NOMO-1 treated with dmso at 0.1 percent for 144 hours (cell line): ENCODE data around the gene SERPINB2.
"Not testable (repeated sequence)": the region's sequence is repeated elsewhere in the genome, so short reads cannot be mapped to it uniquely, and the experiment has no call there.

Experiments
- DNase-seq: peaks from one replicate; lab custom pipeline; 2025; ENCODE audit not compliant: unreplicated experiment; lab: John Stamatoyannopoulos, UW

Gene SERPINB2

GRCh38 chr18:63930773-63931354 lies 43.4 kb downstream of the SERPINB2 start:
- peak; percentile 59 for DNase-seq

DNA sequence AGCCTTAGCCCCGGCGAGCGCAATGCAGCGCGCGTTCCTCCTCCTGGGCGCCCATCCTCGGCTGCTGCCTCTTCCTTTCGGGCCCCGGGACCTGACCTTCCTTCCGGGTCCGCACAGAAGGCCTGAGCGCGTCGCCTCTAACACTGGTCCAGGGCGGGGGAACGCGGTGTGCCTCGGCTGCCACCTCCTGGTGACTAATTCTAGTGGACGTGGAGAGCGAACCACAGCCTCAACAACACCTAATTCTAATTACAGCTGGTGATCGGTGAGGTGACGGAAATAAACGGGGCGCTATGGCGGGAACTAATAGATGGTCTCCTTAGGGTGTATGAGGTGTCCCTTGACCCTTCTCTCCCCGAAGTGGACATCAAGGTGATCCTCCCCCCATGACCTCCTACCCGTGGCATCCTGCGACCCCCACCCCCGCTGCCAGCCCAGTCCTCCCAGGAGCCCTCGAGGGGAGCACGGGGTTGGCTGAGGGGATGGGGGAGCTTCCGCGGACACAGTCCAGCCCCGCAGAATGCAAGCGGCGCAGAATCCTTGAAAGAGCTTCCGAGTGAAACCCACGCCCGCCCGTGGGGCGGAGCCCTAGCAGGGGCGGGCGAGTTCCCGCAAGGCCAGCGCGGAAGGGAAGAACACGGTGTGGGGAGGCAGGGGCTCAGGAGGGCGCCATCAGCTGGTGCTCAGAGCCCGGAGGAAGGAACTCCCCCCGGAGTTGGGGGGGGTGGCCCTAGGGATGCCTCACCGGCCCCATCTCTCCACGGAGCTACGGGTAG lies 48.8 kb downstream of the SERPINB2 start:
- DNase-seq, result peak; percentile 83

DNA sequence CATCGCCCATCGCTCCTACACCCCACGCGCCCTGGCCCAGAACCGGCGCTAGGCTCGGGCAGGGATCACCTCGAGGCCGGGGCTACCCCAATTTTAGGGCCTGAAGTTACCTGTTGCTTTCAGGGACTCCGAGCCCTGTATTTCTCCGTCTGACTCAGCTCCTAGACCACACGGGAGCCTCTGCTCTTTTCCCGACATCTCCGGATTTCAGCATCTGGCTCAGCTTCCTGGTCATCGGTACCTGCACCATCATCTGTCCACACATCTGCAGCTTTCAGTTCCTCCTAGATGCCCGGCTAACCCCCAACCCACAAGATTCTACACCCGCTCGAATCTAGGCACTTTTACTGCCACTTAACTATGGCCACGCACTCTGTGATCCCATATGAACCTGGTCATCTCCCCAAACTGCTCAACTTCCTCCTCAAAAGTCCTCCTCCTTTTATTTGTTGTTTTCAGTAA lies 49.5 kb downstream of the SERPINB2 start:
- peak; percentile 28 for DNase-seq

DNA sequence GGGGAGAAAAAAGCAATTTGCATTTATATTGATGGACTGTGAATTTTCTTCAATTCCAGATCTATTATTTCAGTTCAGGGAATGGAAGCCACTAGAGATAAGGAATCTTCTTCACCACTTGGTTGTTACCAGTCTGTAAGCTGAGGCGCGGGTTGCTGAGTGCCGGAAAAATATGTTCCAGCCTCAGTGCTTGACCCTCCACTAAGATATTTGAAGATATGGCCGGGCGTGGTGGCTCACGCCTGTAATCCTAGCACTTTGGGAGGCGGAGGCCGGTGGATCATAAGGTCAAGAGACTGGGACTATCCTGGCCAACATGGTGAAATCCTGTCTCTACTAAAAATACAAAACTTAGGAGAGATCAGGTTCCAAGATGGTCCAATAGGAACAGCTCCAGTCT lies 52.5 kb downstream of the SERPINB2 start:
- no peak for DNase-seq

GRCh38 chr18:63940543-63941050 lies 53.1 kb downstream of the SERPINB2 start:
- DNase-seq, result not testable (repeated sequence)

DNA sequence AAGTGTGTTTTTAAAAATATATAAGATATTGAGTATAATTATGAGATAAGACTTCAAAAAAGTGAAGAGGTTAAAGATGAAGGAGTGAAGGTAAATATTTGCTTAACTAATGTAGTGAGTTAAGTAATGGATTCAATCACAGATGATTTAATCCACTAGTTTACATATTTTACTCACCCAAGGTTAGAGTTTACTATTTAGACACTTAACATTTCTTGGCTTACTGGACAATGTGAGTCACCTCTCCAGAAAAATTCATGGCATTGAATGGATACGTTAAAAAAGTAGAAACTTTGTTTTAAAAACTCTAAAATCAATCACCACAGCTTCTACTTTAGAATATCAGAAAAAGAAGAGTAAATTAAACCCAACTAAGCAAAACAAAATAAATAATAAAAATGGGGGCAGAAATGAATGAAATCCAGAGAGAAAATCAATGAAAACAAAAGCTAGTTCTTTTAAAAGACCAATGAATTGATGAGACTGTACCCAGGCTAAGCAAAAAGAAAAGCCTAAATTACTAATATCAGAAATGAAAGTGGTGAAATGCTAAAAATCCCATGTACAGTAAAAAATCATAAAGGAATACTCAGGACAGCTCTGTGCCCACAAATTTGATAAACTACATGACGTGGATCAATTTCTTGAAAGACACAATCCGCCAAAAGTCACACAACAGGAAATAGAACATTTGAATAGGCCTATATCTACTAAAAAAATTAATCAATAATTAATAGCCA lies 59.7 kb downstream of the SERPINB2 start:
- no peak for DNase-seq

DNA sequence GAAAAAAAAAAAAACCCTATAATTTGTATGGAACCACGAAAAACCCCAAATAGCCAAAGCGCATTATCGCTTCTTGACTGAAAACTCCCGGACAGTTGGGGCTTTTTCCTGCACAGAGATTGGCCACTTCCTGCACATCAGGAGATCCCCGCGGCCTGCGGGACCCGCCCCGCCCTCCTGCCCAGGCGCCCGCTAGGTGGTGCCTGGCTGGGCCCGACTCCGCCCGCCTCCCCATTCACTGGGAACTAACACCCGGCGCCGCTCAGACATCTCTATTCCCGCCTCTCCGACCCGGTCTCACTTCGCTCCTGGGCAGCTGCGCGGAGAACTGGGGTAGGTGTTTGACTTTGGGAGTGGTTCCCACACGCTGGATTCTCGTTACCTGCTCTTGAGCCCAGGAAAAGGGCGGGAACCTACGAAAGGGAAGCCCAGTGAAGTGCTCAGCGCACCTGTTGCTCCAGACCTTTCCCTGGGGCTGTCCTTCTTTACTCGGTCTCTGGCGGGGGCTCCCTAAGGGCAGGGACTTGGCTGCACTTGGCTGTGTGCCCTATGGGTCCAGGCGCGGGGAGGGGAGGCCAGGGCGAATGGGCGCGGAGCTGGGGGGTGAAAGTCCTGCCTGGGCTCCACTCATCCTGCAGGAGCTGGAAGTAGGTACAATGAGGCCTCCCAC lies 61.7 kb downstream of the SERPINB2 start, which contains the start of gene HMSD:
Gene HMSD (plus strand): TSS at position 234 of the 670 bp plus-strand sequence. CDS start 4,155 bp downstream, outside the sequence.
- DNase-seq, result peak; percentile 62

GRCh38 chr18:63951302-63951705 lies 63.8 kb downstream of the SERPINB2 start:
- no peak for DNase-seq
